Stimulated activated CD8-positive, alpha-beta memory T cell treated with anti-CD3 and anti-CD28 coated beads, Interleukin-4, amount 100 ng/mL, for 4 hours (primary cell): ENCODE results near the gene PPRC1.

Experiments
- DNase-seq, 2 donors: peaks; one replicate each; pipeline ENCODE4 v3.0.0-alpha.2; 2020; ENCODE audit warnings: low read depth in 2 of 2, low spot score in 1 of 2

The PPRC1 gene

GRCh38 chr10:102118867-102119266, 14.0 kb upstream of the PPRC1 start:
- no peak for DNase-seq

GRCh38 chr10:102119417-102120141, 13.3 kb upstream of the PPRC1 start:
- no peak for DNase-seq

GRCh38 chr10:102120142-102120990, 12.5 kb upstream of the PPRC1 start, which contains the start of gene LDB1:
LDB1 (minus strand) TSS chr10:102120368; CDS start chr10:102120110, 258 bp downstream.
- DNase-seq = no peak

- DNase-seq = no peak
Measured at GRCh38 chr10:102120991-102121738, 11.7 kb upstream of the PPRC1 start.

GRCh38 chr10:102121739-102122372, 11.0 kb upstream of the PPRC1 start:
- no peak for DNase-seq

GRCh38 chr10:102122450-102122849, 10.4 kb upstream of the PPRC1 start:
- DNase-seq = no peak

- no peak for DNase-seq
Measured at GRCh38 chr10:102123223-102123622, 9.6 kb upstream of the PPRC1 start.

- no peak for DNase-seq
Measured at GRCh38 chr10:102131286-102132170, 1.3 kb upstream of the PPRC1 start.

- no peak for DNase-seq
Measured at GRCh38 chr10:102132193-102132562, 662 bp upstream of the PPRC1 start.

GRCh38 chr10:102133373-102134195, 744 bp downstream of the PPRC1 start:
- peak; percentile 42 to 52 for DNase-seq

GRCh38 chr10:102134416-102134815, 1.6 kb downstream of the PPRC1 start:
- DNase-seq = no peak

GRCh38 chr10:102135956-102136526, 3.2 kb downstream of the PPRC1 start:
- DNase-seq = no peak

- no peak for DNase-seq
Measured at GRCh38 chr10:102139281-102140110, 6.7 kb downstream of the PPRC1 start.

- DNase-seq = no peak
Measured at GRCh38 chr10:102140218-102140617, 7.4 kb downstream of the PPRC1 start.

- DNase-seq = no peak
Measured at GRCh38 chr10:102140913-102141540, 8.2 kb downstream of the PPRC1 start.

- no peak for DNase-seq
Measured at GRCh38 chr10:102141583-102142107, 8.8 kb downstream of the PPRC1 start.

GRCh38 chr10:102146971-102147428, 14.2 kb downstream of the PPRC1 start:
- no peak for DNase-seq
